ENCODE measurements around the gene IL19. TPM values are rescaled to one million over a fixed set of nuclear protein-coding genes. Genes with fewer than 3 reads are reported as not detected.

IL19 gene
- total and polyA plus RNA-seq, 9 of the 15 experiments (the other 6 are each of a cell fraction or from before 2014, with no cell fraction given) = not detected

DNA sequence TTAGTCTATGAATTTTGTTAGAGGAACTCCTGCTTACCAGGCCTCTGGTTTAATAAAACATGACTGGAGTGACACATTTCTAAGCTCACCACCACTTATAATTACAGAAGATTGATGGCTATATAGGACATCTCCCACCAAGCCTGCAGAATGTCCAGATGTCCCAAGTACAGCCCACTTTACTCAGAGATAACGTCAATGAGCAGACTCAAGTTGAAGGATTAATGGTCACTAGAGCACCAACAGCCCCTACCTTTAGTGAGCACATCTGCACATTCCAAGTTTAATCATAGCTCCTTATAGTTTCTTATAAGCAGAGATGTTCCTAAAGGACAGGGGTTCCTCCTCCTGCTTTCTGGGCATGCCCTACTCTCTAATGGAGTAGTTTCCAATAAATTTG lies 57.5 kb downstream of the IL19 start (continued):
- TF ChIP-seq, protein P1, sequence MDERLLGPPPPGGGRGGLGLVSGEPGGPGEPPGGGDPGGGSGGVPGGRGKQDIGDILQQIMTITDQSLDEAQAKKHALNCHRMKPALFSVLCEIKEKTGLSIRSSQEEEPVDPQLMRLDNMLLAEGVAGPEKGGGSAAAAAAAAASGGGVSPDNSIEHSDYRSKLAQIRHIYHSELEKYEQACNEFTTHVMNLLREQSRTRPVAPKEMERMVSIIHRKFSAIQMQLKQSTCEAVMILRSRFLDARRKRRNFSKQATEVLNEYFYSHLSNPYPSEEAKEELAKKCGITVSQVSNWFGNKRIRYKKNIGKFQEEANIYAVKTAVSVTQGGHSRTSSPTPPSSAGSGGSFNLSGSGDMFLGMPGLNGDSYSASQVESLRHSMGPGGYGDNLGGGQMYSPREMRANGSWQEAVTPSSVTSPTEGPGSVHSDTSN (CRISPR knock-in tag; IDR thresholded peaks at IDR 0.05; ENCODE audit: low read depth) = no peak
- TF ChIP-seq, protein P1 (tag; conservative IDR thresholded peaks at IDR 0.05; ENCODE audit: low read depth) = peak; percentile 80
- TF ChIP-seq ZNF717 (CRISPR knock-in tag; IDR thresholded peaks at IDR 0.05) (no peak), CBFA2T3 (IDR thresholded peaks at IDR 0.05) (peak; percentile 37; the same call in 1 of the 2 replicates)

DNA sequence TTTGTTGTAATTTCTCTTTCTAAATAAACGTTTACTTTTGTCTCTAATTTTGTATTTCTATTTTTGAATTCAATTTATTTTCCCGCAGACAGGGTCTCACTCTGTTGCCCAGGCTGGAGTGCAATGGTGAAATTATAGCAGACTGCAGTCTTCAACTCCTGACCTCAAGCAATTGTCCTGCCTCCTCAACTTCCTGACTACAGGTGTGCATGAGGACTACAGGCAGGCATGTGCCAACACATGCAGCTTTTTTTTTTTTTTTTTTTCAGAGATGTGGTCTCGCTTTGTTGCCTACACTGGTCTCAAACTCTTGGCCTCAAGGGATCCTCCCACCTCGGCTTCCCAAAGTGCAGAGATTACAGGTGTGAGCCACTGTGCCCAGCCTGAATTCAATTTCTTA lies 58.2 kb downstream of the IL19 start:
- H3K4me3 ChIP-seq = no peak overlapping the region
- H3K4me2 ChIP-seq (ENCODE audit: insufficient read depth, low read length) = no peak overlapping the region

More for the DNA sequence above, 58.2 kb downstream of the IL19 start:
- in situ Hi-C loops (cut with MboI) (no loop called here), intact Hi-C loops (cut with micrococcal nuclease) (no loop called here)
- Histone ChIP-seq H3K4me1 (replicated peaks in 1 of 2; ENCODE audit: control insufficient read depth in 2 of 2, insufficient read depth in 2 of 2, low read length in 2 of 2) (peaks cover 0 to 4% of the 10 kb centered on the region in 2 experiments; a peak in 2 of 5 replicates), H3K27me3 (ENCODE audit: control insufficient read depth in 2 of 2, insufficient read depth in 2 of 2, low read length in 2 of 2) (peaks cover 47% of the 10 kb centered on the region in 2 experiments), H3K27ac (ENCODE audit: extremely low read depth, low read depth, low read length) (no peak overlapping the region), H3K9me3 (replicated peaks; ENCODE audit: control insufficient read depth, insufficient read depth, low read depth, low read length) (no peaks in the 10 kb centered on the region), H3K9me1 (ENCODE audit: control insufficient read depth, insufficient read depth, low read length) (no peaks in the 10 kb centered on the region), H2AFZ (ENCODE audit: low read depth, low read length) (no peak overlapping the region), H4K20me1 (replicated peaks; ENCODE audit: control insufficient read depth, insufficient read depth, low read length) (no peaks in the 10 kb centered on the region; the same call in none of the 2 replicates), H3K9ac (ENCODE audit: insufficient read depth in 1 of 2, low read depth in 2 of 2, low read length in 2 of 2) (no peak overlapping the region), H3K79me2 (ENCODE audit: control insufficient read depth, insufficient read depth, low read length) (no peaks in the 10 kb centered on the region), H3K36me3 (ENCODE audit: control insufficient read depth, insufficient read depth, low read length) (no peaks in the 10 kb centered on the region)
- 6% methylated on average over 4 of the region's 4 CpGs for WGBS (ENCODE audit: insufficient coverage, low coverage, missing lambda C conversion rate)
- TF ChIP-seq ZNF12 (CRISPR knock-in tag; IDR thresholded peaks at IDR 0.05) = no peak
- TF ChIP-seq ZNF121 (CRISPR knock-in tag; conservative IDR thresholded peaks at IDR 0.05) = peak; percentile 51
- ChIA-PET POLR2A (interaction anchor here (0.6 to 1.8 kb wide), 2 partner anchors 10 to 197 kb away, joined by 3 to 4 read pairs; no protein-coding TSS in a partner anchor), CTCF (ENCODE audit: low intra/inter-chr PET ratio) (no interaction called here)
- FAIRE-seq (no peak), ATAC-seq (no peak), DNase-seq (ENCODE audit: extremely low read depth in 1 of 4, low spot score in 3 of 4) (no peak)
- BruUV-seq (replicated peaks) = no TSS peak

All from K562 (cell line).